H1 (cell line): ENCODE results near the gene MAP4K4. TPM values are rescaled to one million over a fixed set of nuclear protein-coding genes. Genes with fewer than 3 reads are reported as not detected.

Experiments
- E2F6 ChIP-seq: IDR thresholded peaks from 2 replicates; pipeline ENCODE4 v1.6.1; 2012; ENCODE audit warnings: inconsistent platforms
- JUND ChIP-seq: IDR thresholded peaks from 2 replicates; pipeline ENCODE4 v1.6.1; 2011; ENCODE audit warnings: mild to moderate bottlenecking, improper control_type of control experiment, low read length
- KDM1A ChIP-seq: fragments of 200-600, 300-600 bp; sonication (generic); IDR thresholded peaks from 2 replicates; pipeline ENCODE4 v1.7.1; 2016; ENCODE audit warnings: mild to moderate bottlenecking, low read length, borderline replicate concordance
- MAFK ChIP-seq: IDR thresholded peaks from 2 replicates; pipeline ENCODE4 v1.6.1; 2012; ENCODE audit warnings: low read depth, mild to moderate bottlenecking, improper control_type of control experiment, low read length
- RFX5 ChIP-seq: IDR thresholded peaks from 2 replicates; pipeline ENCODE4 v1.6.1; 2011; ENCODE audit warnings: low read depth, low read length, improper control_type of control experiment, borderline replicate concordance
- RXRA ChIP-seq: IDR thresholded peaks from 2 replicates; pipeline ENCODE4 v1.6.1; 2011; ENCODE audit warnings: low read depth, mild to moderate bottlenecking, low read length, moderate library complexity; ENCODE audit not compliant: insufficient read depth
- SP1 ChIP-seq: IDR thresholded peaks from 2 replicates; pipeline ENCODE4 v1.6.1; 2011; ENCODE audit warnings: low read depth, low read length
- ZNF274 ChIP-seq: IDR thresholded peaks from 2 replicates; pipeline ENCODE4 v1.7.0; 2012; ENCODE audit warnings: low read length, borderline replicate concordance; ENCODE audit errors: extremely low read depth
- polyA plus RNA-seq, 7 experiments: library from polyadenylated mRNA; depleted of rRNA in 3 of 7; stranded (reverse) in 5 of 7; unstranded in 2 of 7; fragments of >200 nt in 5 of 7; fragments of 200-250 nt in 2 of 7; gene quantifications; 1 replicate in 5 of 7; 2 replicates in 1 of 7; 4 replicates in 1 of 7; pipeline versions ENCODE4 v1.2.1 to v1.2.3, GENCODE V29; 2011 to 2013; ENCODE audit warnings: missing spikeins in 2 of 7, mixed read lengths in 2 of 7
- total RNA-seq: library from RNA; stranded (reverse); fragmentation: NEBNext Ultra II Directional; extraction: Animal tissue kit (Norgen Biotek cat#: 25700); gene quantifications from 2 replicates; pipeline ENCODE4 v1.2.1, GENCODE V29; 2021

The MAP4K4 gene
- total and polyA plus RNA-seq, 2 of the 8 experiments (the other 6 are each of a cell fraction or from before 2014, with no cell fraction given) = 53.2 to 138 TPM

GRCh38 chr2:101762451-101763171, 65.1 kb downstream of the MAP4K4 start (continued):
- TF ChIP-seq ZNF274 (no peak), JUND (no peak), E2F6 (no peak), RFX5 (no peak), SP1 (no peak), MAFK (no peak), KDM1A (no peak), RXRA (no peak)
- TF ChIP-seq, all 59 proteins: peak for 0
